Gastroesophageal sphincter (tissue), 3 donors: ENCODE measurements around the gene ERBB2.

Source experiments
- CTCF ChIP-seq, 4 experiments: fragments of 200-600 bp in 2 of 4; fragments of 450-650 bp in 2 of 4; sonication (generic) in 1 of 4; IDR thresholded peaks; one replicate each; pipeline ENCODE4 v1.5.1; 2017 to 2019; ENCODE audit warnings: antibody characterized with exemption in 4 of 4, mild to moderate bottlenecking in 2 of 4, moderate library complexity in 2 of 4
- EP300 ChIP-seq: sonication (generic); formaldehyde crosslinking; IDR thresholded peaks from one replicate; pipeline ENCODE4 v1.6.1; 2017; ENCODE audit warnings: antibody characterized with exemption, mild to moderate bottlenecking
- POLR2A ChIP-seq, 2 donors: fragments of 450-650 bp; IDR thresholded peaks; one replicate each; pipeline ENCODE4 v1.6.1; 2017; ENCODE audit warnings: antibody characterized with exemption in 2 of 2, mild to moderate bottlenecking in 2 of 2, moderate library complexity in 1 of 2
- POLR2AphosphoS5 ChIP-seq: sonication (generic); formaldehyde crosslinking; IDR thresholded peaks from one replicate; pipeline ENCODE4 v1.6.1; 2017; ENCODE audit warnings: antibody characterized with exemption

- TF ChIP-seq CTCF (IDR thresholded peaks at IDR 0.05), result no peak
- TF ChIP-seq EP300, result no peak
- peak in 1 of 2 donors; percentile 13 for TF ChIP-seq POLR2A (IDR thresholded peaks at IDR 0.05)
- no peak for TF ChIP-seq POLR2AphosphoS5
Measured at GRCh38 chr17:39667262-39667944, 32.5 kb upstream of the ERBB2 start.
